Middle frontal gyrus (tissue), 1 donor: ENCODE results near the gene RHCE.
"Not testable (repeated sequence)": the region's sequence is repeated elsewhere in the genome, so short reads cannot be mapped to it uniquely, and the experiment has no call there.

ENCODE experiments used
- DNase-seq: peaks from one replicate; pipeline ENCODE4 v3.0.0-alpha.2; 2015; ENCODE audit warnings: low spot score; ENCODE audit errors: extremely low spot score

The RHCE gene

GRCh38 chr1:25349606-25350005 is 71.0 kb downstream of the RHCE start:
- no peak for DNase-seq

GRCh38 chr1:25347556-25347955 is 73.1 kb downstream of the RHCE start:
- DNase-seq: no peak

GRCh38 chr1:25343872-25344271 is 76.8 kb downstream of the RHCE start:
- no peak for DNase-seq

GRCh38 chr1:25342846-25343245 is 77.8 kb downstream of the RHCE start:
- no peak for DNase-seq

GRCh38 chr1:25341746-25342145 is 78.9 kb downstream of the RHCE start:
- DNase-seq: no peak

- DNase-seq: no peak
Measured at GRCh38 chr1:25338986-25339385, 81.6 kb downstream of the RHCE start.

- DNase-seq: peak; percentile 66
Measured at GRCh38 chr1:25338188-25338981, 82.2 kb downstream of the RHCE start, which contains the start of gene TMEM50A. TSS of gene TMEM50A (plus strand) at chr1:25338334. CDS start at chr1:25340487, 2,153 bp downstream.

- not testable (repeated sequence) for DNase-seq
Measured at GRCh38 chr1:25337483-25338187, 83.0 kb downstream of the RHCE start.

- not testable (repeated sequence) for DNase-seq
Measured at GRCh38 chr1:25336922-25337354, 83.7 kb downstream of the RHCE start.

GRCh38 chr1:25329950-25330349 is 90.7 kb downstream of the RHCE start:
- not testable (repeated sequence) for DNase-seq

- DNase-seq: not testable (repeated sequence)
Measured at GRCh38 chr1:25329336-25329735, 91.3 kb downstream of the RHCE start.

- DNase-seq: not testable (repeated sequence)
Measured at GRCh38 chr1:25328791-25329185, 91.8 kb downstream of the RHCE start.

- not testable (repeated sequence) for DNase-seq
Measured at GRCh38 chr1:25327864-25328790, 92.5 kb downstream of the RHCE start.

- DNase-seq: not testable (repeated sequence)
Measured at GRCh38 chr1:25324407-25324806, 96.2 kb downstream of the RHCE start.

GRCh38 chr1:25322127-25322526 is 98.5 kb downstream of the RHCE start:
- DNase-seq: not testable (repeated sequence)

- DNase-seq: not testable (repeated sequence)
Measured at GRCh38 chr1:25320314-25320938, 100.2 kb downstream of the RHCE start.

GRCh38 chr1:25312806-25313470 is 107.7 kb downstream of the RHCE start:
- not testable (repeated sequence) for DNase-seq
